Activated B cell treated with CpG ODN at 0.5 μM for 24 hours (primary cell): ENCODE data around the gene TGM5. TPM values are rescaled to one million over a fixed set of nuclear protein-coding genes. Genes with fewer than 3 reads are reported as not detected.

ENCODE experiments used
- ATAC-seq: fragments of 200-7000 bp; cut with Tn5 transposase; one replicate; pipeline ENCODE4 v1.10.0; 2021; ENCODE audit warnings: low read depth, mild to moderate bottlenecking, moderate library complexity
- CTCF ChIA-PET: fragments of 350-600 bp; sonication (Branson Sonifier 250); formaldehyde crosslinking; loops from one replicate; lab custom pipeline; 2021; ENCODE audit warnings: antibody characterized with exemption; lab: Charles Lee
- POLR2A ChIA-PET: fragments of 350-600 bp; sonication (Branson Sonifier 250); formaldehyde crosslinking; loops from one replicate; lab custom pipeline; 2021; ENCODE audit warnings: antibody characterized with exemption; lab: Charles Lee
- DNase-seq: peaks from one replicate; pipeline ENCODE4 v3.0.0; 2022
- H3K27ac Mint-ChIP-seq: one replicate; pipeline ENCODE4 v1.8.0; 2020; ENCODE audit warnings: mixed read lengths
- H3K27me3 Mint-ChIP-seq: one replicate; pipeline ENCODE4 v1.8.0; 2021; ENCODE audit warnings: mixed read lengths
- H3K36me3 Mint-ChIP-seq: one replicate; pipeline ENCODE4 v1.8.0; 2021; ENCODE audit warnings: low read depth, mixed read lengths
- H3K4me1 Mint-ChIP-seq: one replicate; pipeline ENCODE4 v1.8.0; 2021; ENCODE audit warnings: mixed read lengths
- H3K4me3 Mint-ChIP-seq: one replicate; pipeline ENCODE4 v1.8.0; 2020; ENCODE audit warnings: mild to moderate bottlenecking, mixed read lengths
- H3K9me3 Mint-ChIP-seq: one replicate; pipeline ENCODE4 v1.8.0; 2020; ENCODE audit warnings: mixed read lengths
- CTCF ChIP-seq: fragments of 200-600 bp; IDR thresholded peaks from one replicate; pipeline ENCODE4 v1.8.0; 2022; ENCODE audit warnings: antibody characterized with exemption, mild to moderate bottlenecking
- intact Hi-C: fragments of 100-400 bp; cut with micrococcal nuclease; formaldehyde crosslinking; loops from one replicate; pipeline ENCODE4 v1.15.1; 2024
- total RNA-seq: library from RNA; stranded (reverse); gene quantifications from 2 replicates; pipeline ENCODE4 v1.2.3, GENCODE V29; 2022

TGM5 gene
- total RNA-seq, 1 donor from 2014 or later, result 0.11 TPM

DNA sequence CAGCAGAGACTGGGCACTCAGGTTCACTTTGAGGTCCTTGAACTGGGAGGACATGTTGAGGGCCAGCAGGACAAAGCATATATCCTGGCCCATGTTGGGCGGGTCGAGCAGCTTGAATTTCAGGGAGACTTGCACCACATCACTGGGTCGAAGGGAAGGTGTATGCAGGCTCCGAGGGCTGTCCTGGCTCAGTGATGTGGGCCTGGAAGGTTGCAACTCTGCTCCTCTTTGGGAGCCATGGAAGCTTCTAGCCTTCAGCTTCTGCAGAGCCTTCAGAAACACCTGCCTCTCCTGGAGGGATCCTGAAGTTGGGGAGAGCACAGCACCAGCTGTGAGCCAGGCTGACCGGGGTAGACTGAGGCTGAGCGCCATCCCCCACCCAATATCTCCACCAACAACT lies 31.2 kb downstream of the TGM5 start:
- Mint-ChIP-seq H3K27ac (no peak overlapping the region), H3K4me3 (no peak overlapping the region), H3K4me1 (peaks cover 10% of the 10 kb centered on the region), H3K36me3 (no peaks in the 10 kb centered on the region), H3K27me3 (peaks cover 4% of the 10 kb centered on the region), H3K9me3 (no peaks in the 10 kb centered on the region)
- no peak for ATAC-seq
- TF ChIP-seq CTCF, result no peak
- ChIA-PET CTCF (interaction anchor here (0.9 kb wide), 1 partner anchor 10 kb away, joined by 5 read pairs; no protein-coding TSS in a partner anchor), POLR2A (no interaction called here)
- intact Hi-C loops, result no loop called here
- no peak for DNase-seq

GRCh38 chr15:43232289-43232874 lies 34.3 kb downstream of the TGM5 start:
- ATAC-seq (no peak), DNase-seq (no peak)
- Mint-ChIP-seq H3K4me3 (no peak overlapping the region), H3K27me3 (no peaks in the 10 kb centered on the region), H3K27ac (no peak overlapping the region), H3K9me3 (no peaks in the 10 kb centered on the region), H3K36me3 (no peaks in the 10 kb centered on the region), H3K4me1 (peaks cover 3% of the 10 kb centered on the region)
- ChIA-PET CTCF (interaction anchor here (1.2 kb wide), 1 partner anchor 53 kb away, joined by 3 read pairs; no protein-coding TSS in a partner anchor), POLR2A (no interaction called here)
- intact Hi-C loops, result no loop called here
- no peak for TF ChIP-seq CTCF

DNA sequence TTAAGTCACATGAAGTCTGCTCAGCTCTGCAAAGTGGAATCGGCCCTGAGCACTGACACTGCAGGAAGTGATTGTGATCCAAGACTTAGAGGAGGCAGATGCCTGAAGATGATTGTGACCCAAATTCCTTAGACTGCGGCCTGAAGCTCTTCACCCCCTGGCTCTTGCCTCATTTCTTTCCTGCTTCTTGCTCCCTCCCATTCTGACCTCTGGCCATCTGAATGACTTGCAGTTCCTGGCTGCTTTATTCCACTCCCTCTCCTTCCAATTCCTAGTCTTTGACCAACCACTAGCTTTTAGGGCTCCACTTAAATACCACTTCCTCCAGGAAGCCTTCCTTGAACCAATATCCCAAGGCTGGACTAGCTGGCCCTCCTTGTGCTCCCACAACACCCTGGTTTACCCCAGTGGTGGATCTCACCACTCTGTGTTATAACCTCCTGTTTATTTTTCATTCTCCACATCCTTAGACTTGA lies 36.0 kb downstream of the TGM5 start:
- DNase-seq (no peak), ATAC-seq (no peak)
- CTCF ChIA-PET, result interaction anchor here (1.0 to 1.8 kb wide), 3 partner anchors 12 to 55 kb away, joined by 3 to 8 read pairs (median 6); no protein-coding TSS in a partner anchor
- Mint-ChIP-seq H3K27me3 (no peaks in the 10 kb centered on the region), H3K27ac (no peak overlapping the region), H3K4me1 (no peaks in the 10 kb centered on the region), H3K4me3 (no peak overlapping the region), H3K36me3 (no peaks in the 10 kb centered on the region), H3K9me3 (no peaks in the 10 kb centered on the region)
- intact Hi-C loops, result no loop called here
- POLR2A ChIA-PET, result interaction anchor here (0.6 kb wide), 1 partner anchor 313 kb away, joined by 3 read pairs; no protein-coding TSS in a partner anchor
- no peak for TF ChIP-seq CTCF

DNA sequence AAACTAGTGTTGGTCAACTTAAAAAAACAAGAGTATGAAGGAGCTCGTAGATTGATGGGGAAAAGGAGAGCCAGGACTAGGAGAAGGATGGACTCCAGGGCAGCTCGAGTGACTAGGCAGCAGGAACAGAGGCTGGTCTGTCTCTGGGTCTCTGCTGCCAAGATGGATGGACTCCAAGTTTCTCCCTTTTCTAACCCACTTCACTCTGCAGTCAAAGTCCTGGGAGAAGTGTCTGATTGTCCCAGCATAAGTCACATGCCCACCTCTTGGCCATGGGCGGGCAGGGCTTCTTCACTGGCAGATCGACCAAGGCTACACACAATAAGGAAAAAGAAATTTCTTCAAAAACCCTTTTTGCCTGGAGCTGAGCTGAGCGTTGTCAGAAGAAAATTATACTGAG lies 36.8 kb downstream of the TGM5 start:
- ChIA-PET POLR2A (no interaction called here), CTCF (interaction anchor here (1.4 to 1.8 kb wide), 2 partner anchors 11 to 55 kb away, joined by 6 to 8 read pairs; no protein-coding TSS in a partner anchor)

More for the DNA sequence above, 36.8 kb downstream of the TGM5 start:
- H3K9me3 Mint-ChIP-seq, result no peaks in the 10 kb centered on the region
- H3K36me3 Mint-ChIP-seq, result no peaks in the 10 kb centered on the region
- DNase-seq (no peak), ATAC-seq (no peak)
- H3K4me1 Mint-ChIP-seq, result peaks cover 4% of the 10 kb centered on the region
- intact Hi-C loops, result no loop called here
- H3K27me3 Mint-ChIP-seq, result peaks cover 3% of the 10 kb centered on the region
- no peak overlapping the region for H3K4me3 Mint-ChIP-seq
- no peak for TF ChIP-seq CTCF
- no peak overlapping the region for H3K27ac Mint-ChIP-seq
